Limb (tissue), 2 donors: Measurements from ENCODE around the gene MAPKBP1.

Experiments
- DNase-seq, 2 donors: peaks; one replicate each; pipeline ENCODE4 v3.0.0-alpha.2; 2016; ENCODE audit errors: extremely low spot score in 2 of 2

Gene MAPKBP1

GRCh38 chr15:41866872-41867579 lies 92.7 kb downstream of the MAPKBP1 start:
- no peak for DNase-seq

- no peak for DNase-seq
These were observed 94.0 kb downstream of the MAPKBP1 start for GRCh38 chr15:41868321-41868720.

GRCh38 chr15:41869770-41870688 lies 95.7 kb downstream of the MAPKBP1 start:
- no peak for DNase-seq

GRCh38 chr15:41870689-41871081 lies 96.4 kb downstream of the MAPKBP1 start:
- no peak for DNase-seq

- DNase-seq: no peak
These were observed 97.1 kb downstream of the MAPKBP1 start for GRCh38 chr15:41871175-41871905.

- DNase-seq: no peak
These were observed 98.0 kb downstream of the MAPKBP1 start for GRCh38 chr15:41872166-41872747.

GRCh38 chr15:41873711-41874110 lies 99.4 kb downstream of the MAPKBP1 start:
- DNase-seq: no peak

GRCh38 chr15:41874736-41875135 lies 100.5 kb downstream of the MAPKBP1 start:
- DNase-seq: no peak

- DNase-seq: no peak
These were observed 101.7 kb downstream of the MAPKBP1 start for GRCh38 chr15:41876007-41876406.

- DNase-seq: no peak
These were observed 102.4 kb downstream of the MAPKBP1 start for GRCh38 chr15:41876689-41877088.
